Nucleus accumbens (tissue), 56 donors: ENCODE data around the gene TBC1D3I.
"Not testable (repeated sequence)": the region's sequence is repeated elsewhere in the genome, so short reads cannot be mapped to it uniquely, and the experiment has no call there.

Source experiments
- DNase-seq, 56 donors: peaks; one replicate each; lab custom pipeline; 2025; lab: John Stamatoyannopoulos, UW

Gene TBC1D3I

DNA sequence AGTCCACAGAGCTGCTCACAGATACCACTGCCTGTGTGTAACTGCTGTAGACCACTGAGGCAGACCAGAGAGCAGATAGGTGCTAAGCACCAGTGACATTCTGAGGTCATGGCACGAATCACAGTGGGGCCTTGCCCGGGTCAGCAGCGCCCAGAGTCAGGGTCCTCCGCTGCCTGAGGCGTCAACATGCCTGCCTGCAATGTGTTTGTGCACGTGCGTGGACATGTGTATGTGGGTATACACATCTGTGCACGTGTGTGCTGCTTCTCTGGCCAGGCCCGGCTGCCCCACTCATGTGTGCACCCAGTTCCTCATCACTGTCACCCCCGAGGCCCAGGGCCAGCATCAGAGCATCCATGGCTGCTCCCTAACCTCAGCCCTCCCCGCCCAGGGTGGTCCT lies at the start of gene TBC1D3I:
Gene TBC1D3I (minus strand): TSS at position 101 of the 400 bp plus-strand sequence. CDS start 1,585 bp downstream, outside the sequence.
- not testable (repeated sequence) for DNase-seq

DNA sequence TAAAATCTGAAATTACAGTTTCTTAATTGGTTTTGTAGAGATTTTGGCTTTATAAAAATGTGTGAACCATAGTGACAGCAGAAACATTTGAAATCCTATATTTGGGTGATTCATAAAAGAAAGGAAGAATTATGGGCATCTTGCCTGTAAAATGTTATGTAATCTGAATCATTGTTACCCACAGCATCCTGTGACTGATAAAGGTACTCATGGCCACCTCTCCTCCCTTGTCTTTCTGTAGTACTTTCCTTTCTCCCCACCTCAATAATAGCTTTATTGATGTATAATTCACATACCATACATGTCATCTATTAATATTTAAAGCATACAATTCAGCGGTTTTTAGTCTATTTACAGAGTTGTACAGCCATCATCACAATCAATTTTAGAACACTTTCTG lies 30.8 kb upstream of the TBC1D3I start:
- not testable (repeated sequence) for DNase-seq

DNA sequence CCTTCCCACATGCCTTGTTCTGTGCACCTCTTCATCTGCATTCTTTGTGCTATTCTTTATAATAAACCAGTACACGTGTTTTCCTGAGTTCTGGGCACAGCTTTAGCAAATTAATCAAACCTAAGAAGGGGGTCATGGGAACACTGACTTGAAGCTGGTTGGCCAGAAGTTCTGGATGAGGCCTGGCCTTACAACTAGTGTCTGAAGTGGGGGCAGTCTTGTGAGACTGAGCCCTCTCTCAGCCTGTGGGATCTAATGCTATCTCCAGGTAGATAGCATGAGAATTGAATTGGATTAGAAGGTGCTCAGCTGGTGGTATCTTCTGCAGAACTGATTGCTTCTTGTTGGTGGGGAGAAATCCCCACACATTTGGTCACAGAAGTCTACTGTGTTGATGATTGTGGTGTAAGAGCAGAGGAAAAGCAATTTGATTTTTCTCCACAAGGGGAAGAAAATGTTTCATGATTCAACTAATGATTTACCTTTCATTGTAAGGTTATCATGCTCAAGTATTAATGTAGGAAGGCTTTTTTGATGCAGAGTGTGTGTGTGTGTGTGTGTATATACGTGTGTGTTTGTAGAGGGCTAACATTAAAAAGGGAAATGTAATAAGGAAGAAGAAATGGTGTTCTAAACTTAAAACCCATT lies 25.7 kb upstream of the TBC1D3I start:
- DNase-seq = not testable (repeated sequence)

DNA sequence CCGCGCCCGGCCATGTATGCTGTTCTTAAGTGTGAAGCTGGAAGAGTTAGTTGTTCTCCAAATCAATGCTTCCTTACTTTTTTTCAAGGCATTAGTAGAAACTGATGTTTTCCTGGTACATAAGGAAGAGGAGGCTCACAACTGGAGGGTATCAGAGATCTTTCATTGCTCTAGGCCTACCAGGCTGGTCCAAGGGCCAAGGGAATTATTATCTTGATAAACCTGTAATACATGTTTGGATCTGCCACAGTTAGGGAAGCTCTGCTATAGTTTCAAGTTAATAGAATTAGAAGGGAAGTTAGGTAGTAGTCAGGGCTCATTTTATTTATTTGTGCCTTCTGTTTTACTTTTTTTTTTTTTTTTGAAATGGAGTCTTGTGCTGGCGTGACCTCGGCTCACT lies 19.8 kb upstream of the TBC1D3I start:
- DNase-seq = not testable (repeated sequence)

DNA sequence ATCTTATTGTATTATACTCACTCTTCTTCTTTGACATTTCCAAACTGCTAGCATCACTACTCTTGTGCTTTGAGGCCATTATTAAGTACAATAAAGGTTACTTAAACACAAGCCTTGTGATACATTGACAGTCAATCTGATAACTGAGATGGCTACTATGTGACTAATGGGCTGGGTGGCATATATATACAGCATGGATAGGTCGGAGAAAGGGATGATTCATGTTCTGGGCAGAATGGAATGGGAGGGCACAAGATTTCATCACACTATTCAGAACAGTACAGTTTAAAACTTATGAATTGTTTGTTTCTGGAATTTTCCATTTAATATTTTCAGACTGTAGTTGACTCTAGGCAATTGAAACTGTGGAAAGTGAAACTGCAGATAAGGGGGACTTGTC lies 18.9 kb upstream of the TBC1D3I start:
- not testable (repeated sequence) for DNase-seq

DNA sequence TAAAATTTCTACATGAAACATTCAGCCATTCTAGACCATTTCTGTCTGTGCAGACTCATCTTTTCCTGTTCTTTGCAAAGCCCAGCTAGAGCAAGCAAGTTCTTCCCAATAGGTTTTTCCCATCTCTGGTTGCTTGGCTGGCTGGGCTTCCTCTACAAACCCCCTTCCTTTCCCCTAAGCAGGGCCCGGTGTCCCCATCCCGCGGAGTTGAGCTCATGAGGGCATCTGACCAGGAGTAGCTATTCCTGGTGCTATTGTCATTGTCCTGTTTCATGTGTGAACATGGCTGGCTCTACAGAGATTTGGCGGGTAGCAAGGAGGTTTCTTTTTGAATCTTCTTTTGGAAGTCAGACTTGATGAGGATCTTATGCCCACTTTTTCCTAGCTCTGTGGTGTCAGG lies 22.3 kb downstream of the TBC1D3I start:
- DNase-seq = not testable (repeated sequence)

DNA sequence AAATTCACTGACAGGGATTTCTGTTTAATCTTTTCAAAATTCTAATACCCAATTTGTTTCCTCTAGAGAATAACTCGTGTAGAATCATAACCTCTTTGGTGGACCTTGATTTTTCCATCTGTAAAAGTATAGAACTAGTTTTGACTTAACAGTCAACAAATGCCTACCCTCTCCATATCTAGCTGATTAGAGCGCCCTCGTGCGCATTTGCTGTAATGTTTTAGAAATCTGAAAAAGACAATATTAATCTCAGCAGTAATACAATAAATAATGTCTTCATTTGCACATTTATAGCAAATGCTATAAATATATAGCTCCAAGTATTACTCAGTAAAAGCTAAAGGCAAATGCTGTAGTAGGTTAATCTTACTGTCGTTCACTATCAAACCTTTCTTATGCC lies 34.7 kb downstream of the TBC1D3I start:
- not testable (repeated sequence) for DNase-seq

DNA sequence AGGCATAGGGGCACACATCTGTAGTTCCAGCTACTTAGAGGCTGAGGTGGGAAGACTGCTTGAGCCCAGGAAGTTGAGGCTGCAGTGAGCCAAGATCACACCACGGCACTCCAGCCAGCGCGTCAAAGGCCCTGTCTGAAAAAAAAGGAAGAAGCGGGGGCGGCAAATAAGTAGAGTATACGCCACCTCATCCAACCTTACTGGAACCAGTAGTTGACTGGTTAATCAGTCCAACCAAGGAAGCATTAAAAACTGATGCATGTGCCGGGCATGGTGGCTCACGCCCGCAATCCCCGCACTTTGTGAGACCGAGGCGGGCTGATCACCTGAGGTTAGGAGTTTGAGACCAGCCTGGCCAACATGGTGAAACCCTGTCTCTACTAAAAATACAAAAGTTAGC lies 41.4 kb downstream of the TBC1D3I start:
- DNase-seq = not testable (repeated sequence)

DNA sequence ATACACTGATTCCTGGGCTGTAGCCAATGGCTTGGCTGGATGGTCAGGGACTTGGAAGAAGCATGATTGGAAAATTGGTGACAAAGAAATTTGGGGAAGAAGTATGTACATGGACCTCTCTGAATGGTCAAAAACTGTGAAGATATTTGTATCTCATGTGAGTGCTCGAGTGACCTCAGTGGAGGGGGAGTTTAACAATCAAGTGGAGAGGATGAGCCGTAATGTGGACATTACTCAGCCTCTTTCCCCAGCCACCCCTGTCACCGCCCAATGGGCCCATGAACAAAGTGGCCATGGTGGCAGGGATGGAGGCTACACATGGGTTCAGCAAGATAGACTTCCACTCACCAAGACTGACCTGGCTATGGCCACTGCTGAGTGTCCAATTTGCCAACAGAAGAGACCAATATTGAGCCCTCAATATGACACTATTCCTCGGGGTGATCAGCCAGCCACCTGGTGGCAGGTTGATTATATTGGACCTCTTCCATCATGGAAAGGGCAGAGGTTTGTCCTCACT lies 42.7 kb downstream of the TBC1D3I start:
- not testable (repeated sequence) for DNase-seq

DNA sequence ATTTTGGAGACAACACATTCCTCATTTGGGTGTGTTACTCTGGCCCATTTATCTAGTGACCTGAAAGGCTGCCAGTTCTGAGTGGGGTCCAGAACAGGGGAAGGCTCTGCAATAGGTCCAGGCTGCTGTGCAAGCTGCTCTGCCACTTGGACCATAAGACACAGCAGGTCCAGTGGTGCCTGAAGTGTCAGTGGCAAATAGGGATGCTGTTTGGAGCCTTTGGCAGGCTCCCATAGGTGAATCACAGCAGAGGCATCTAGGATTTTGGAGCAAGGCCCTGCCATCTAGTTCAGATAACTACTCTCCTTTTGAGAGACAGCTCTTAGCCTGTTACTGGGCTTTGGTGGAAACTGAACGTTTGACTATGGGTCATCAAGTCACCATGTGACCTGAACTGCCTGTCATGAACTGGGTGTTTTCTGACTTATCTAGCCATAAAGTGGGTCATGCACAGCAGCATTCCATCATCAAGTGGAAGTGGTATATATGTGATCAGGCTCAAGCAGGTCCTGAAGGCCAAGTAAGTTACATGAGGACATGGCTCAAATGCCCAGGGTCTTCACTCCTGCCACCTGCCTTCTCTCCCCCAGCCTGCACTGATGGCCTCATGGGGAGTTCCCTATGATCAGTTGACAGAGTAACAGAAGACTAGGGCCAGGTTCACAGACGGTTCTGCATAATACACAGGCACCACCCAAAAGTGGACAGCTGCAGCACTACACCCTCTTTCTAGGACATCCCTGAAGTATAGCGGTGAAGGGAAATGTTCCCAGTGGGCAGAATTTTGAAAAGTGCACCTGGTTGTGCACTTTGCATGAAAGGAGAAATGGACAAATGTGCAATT lies 43.4 kb downstream of the TBC1D3I start:
- not testable (repeated sequence) for DNase-seq

DNA sequence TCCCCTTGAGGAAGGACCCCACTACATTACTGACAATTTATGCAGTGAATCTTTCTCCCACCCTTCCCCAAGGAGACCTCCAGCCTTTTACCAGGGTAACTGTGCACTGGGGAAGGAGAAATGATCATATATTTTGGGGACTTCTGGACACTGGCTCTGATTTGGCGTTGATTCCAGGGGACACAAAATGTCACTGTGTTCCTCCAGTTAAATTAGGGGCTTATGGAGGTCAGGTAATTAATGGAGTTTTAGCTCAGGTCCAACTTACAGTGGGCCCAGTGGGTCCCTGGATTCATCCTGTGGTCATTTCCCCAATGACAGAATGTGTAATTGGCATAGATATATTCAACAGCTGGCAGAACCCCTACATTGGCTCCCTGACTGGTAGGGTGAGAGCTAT lies 44.8 kb downstream of the TBC1D3I start:
- not testable (repeated sequence) for DNase-seq

DNA sequence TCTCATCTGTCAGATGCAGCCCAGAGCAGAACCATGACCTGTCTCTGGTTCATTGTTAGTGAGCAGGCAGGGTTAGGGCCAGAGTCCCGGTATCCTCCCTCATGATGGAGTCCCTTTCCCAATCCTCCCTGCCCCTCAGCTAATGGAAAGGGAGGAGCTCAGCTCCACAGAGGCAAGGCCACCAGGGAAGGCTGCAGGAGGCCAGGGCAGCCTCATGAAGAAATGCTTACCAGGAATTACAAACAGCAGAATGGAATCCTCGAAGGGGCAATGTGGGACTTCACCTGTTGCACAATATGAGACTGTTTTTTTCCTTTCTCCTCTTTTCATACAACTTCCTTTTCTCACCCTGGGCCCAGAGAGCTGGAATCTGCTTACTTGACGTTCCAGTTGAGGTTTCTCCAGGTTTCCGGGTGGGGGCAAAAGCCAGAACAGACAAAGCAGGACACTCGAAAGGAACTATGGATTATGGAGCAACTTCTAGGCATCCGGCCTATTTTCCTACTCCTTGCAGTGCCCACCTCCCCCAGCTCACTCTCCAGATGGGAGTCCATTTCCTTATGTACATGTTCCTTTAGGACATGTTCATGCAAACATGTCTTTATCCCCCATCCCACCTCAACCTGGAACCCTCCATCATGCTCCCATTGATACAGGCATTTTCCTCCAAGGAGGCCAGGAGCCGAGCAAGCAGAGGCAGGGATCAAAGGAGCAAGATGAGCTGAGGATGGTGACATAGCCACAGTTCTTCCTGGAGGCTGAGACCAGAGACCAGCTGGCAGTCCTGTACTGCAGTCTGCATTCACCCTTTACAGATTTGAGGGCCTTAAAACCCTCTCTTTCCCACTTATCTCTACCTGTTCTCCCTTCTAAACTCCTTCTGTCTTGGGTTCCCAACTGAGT lies 48.7 kb downstream of the TBC1D3I start:
- not testable (repeated sequence) for DNase-seq

DNA sequence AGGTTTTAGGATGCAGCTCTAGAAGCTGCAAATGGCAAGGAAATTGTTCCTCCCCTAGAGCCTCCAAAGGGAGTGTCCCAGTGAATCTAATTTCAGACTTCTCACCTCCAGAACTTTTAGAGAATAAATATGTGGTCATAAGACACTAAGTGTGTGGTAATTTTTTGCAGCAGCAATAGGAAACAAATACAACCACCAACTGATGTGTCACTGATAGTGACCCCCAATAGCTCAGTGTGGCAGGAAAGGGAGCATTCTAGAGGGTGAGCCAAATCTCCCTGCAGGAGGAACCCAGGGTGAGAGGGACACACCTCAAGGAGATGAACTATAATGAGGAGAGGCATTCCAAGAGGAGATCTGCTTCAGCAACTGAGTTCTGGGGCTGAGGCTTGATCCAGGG lies 49.5 kb downstream of the TBC1D3I start:
- DNase-seq = no peak

DNA sequence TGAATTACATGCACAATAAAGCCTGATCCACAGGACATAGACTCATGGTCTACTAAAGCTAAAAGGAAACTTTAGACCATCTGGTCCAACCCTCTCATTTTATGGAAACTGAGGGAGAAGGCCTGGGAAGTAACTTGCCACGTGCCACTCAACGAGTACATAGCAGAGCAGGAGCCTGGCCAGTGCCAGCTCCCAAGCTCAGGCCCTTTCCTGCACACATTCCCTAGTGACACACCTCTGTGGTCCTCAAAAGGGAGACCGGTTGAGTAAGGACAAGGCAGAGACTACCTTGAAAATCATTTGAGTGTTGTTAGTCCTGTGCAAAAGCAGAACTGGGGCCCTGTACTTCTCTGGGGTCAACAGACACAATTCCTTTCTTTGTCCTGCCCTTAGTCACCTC lies 50.7 kb downstream of the TBC1D3I start:
- no peak for DNase-seq

DNA sequence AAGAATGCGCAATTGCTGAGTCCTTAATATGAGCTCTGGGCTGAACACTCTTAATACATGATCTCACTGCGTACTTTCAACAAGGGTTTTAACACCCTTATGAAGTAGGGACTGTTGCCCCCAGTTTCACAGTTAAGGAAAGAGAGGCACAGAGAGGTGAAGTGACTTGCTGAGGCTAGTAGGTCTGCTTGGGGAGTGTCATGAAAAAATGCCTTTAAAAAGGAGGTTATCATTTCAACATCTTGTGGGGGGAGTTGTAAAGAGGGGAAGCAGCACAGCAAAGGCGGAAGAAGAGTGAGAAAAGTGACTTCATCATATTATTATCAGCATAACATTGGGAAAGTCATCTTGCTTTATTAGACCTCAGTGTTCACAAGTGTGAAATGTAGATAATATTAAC lies 51.4 kb downstream of the TBC1D3I start:
- DNase-seq = no peak

DNA sequence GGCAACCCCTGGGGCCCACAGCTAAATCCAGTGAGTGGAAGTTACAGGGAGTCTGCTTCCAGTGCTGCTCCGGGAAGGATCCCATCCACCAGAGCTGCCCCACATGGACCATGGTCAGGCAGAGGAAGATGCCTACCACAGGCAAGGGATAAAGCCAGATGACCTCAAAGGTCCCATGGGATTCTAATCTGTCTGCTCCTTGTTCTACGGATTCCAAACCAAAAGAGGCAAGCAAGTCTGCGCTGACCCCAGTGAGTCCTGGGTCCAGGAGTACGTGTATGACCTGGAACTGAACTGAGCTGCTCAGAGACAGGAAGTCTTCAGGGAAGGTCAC lies 52.1 kb downstream of the TBC1D3I start:
- no peak for DNase-seq

DNA sequence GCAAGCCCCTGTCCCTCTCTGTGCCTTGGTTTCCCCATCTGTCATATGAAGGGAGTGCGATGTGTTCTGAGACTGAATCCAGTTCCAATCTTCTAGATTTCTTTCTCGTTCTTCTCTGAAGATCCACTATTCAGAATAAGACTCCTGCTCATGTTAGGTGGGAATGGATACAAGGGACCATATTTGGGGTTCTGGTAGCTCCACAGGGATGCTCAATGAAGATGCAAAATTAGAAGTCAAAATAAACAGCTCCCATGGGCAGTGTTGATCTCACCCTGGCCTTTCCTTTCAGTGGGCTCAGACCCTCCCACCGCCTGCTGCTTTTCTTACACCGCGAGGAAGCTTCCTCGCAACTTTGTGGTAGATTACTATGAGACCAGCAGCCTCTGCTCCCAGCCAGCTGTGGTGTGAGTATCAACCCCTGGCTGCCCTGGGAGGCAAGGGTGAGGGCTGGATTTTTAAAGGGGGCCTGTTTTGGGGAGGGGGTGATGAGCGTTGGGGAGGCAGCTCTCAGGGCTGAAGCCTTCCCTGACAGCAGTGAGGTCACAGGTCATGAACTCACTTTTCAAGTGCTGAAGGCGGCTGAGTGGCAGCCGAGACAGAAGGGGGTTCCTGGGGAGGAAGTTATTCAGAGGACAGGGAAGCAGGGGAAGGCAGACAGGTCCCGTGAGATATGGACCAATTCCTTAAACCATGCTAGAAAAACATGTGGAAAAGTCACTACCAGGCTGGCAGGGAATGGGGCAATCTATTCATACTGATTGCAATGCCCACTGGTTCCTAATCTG lies 52.7 kb downstream of the TBC1D3I start:
- DNase-seq = not testable (repeated sequence)

DNA sequence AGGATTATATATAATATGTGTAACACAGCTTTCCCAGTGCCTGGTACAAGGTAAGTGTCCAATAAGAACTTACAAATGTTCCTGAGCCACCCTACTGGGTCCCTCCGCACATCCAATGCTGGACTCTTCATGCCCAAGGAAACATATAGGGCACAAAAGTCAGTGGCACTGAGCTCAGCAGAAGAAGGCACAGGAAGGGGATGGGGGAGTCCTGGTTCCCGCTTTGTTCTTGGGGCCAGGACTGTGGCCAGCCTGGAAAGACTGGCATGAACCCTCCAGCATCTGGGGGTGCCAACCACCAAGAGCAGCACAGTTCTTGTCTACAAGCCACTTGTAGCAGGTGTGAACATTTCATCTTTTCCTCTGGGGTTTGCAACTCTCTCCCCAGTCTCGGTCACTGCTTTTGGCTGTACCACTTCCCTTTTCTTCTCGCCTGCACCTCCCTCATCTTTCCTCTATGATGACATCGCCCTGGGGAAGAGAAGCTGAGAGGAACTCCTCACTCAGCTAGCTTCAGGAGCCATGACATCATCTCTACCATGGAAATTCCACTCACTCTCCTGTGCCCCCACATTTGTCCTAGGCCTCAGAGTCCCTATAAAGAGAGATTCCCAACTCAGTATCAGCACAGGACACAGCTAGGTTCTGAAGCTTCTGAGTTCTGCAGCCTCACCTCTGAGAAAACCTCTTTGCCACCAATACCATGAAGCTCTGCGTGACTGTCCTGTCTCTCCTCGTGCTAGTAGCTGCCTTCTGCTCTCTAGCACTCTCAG lies 53.7 kb downstream of the TBC1D3I start, which contains the start of gene CCL4L2:
Gene CCL4L2 (plus strand): TSS at position 625 of the 773 bp plus-strand sequence.
- DNase-seq = not testable (repeated sequence)

DNA sequence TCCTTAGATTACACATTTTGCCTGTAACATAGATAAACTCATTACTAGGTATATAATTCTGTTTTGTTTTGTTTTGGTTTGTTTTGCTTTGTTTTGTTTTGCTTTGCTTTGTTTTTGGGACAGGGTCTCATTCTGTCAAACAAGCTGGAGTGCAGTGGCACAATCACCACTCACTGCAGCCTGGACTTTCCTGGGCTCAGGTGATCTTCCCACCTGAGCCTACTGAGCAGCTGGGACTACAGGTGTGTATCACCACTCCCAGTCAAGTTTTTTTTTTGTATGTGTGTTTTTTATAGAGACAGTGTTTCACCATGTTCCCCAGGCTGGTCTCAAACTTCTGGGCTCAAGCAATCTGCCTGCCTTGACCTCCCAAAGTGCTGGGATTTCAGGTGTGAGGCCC lies 54.8 kb downstream of the TBC1D3I start:
- no peak for DNase-seq
